ENCODE data around the gene ARHGEF11. TPM values are rescaled to one million over a fixed set of nuclear protein-coding genes. Genes with fewer than 3 reads are reported as not detected.

Gene ARHGEF11
- total RNA-seq, 6 donors from 2014 or later = 39.2 to 170 (median 50.9) TPM

DNA sequence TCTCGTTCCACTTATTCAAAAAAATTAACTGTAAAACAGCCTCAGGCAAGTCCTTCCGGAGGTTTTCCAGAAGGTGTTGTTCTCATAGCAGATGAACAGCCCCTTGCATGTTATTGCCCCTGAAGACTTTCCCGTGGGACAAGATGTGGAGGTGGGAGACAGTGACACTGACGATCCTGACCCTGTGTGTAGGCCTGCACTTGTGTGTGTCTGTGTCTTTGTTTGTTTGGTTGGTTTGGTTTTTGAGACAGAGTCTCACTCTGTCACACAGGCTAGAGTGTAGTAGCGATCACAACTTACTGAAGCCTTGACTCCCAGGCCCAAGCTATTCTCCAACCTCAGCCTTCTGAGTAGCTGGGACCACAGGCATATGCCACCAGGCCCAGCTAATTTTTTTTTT is 41.5 kb upstream of the ARHGEF11 start:
- no peak for TF ChIP-seq POLR2A (IDR thresholded peaks at IDR 0.05)
- TF ChIP-seq, protein P1, sequence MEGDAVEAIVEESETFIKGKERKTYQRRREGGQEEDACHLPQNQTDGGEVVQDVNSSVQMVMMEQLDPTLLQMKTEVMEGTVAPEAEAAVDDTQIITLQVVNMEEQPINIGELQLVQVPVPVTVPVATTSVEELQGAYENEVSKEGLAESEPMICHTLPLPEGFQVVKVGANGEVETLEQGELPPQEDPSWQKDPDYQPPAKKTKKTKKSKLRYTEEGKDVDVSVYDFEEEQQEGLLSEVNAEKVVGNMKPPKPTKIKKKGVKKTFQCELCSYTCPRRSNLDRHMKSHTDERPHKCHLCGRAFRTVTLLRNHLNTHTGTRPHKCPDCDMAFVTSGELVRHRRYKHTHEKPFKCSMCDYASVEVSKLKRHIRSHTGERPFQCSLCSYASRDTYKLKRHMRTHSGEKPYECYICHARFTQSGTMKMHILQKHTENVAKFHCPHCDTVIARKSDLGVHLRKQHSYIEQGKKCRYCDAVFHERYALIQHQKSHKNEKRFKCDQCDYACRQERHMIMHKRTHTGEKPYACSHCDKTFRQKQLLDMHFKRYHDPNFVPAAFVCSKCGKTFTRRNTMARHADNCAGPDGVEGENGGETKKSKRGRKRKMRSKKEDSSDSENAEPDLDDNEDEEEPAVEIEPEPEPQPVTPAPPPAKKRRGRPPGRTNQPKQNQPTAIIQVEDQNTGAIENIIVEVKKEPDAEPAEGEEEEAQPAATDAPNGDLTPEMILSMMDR (IDR thresholded peaks at IDR 0.05) = no peak
- TF ChIP-seq EP300 (IDR thresholded peaks at IDR 0.05) = no peak
- no peak for TF ChIP-seq POLR2AphosphoS5 (IDR thresholded peaks at IDR 0.05)
- Histone ChIP-seq H3K9me3 (no peaks in the 10 kb centered on the region), H3K4me1 (peaks cover 0 to 7% (median 0%) of the 10 kb centered on the region in 4 donors), H3K27ac (no peak overlapping the region), H3K4me3 (no peak overlapping the region), H3K27me3 (no peaks in the 10 kb centered on the region), H3K36me3 (no peaks in the 10 kb centered on the region)
- 90 to 93% methylated on average over 5 of the region's 5 CpGs for WGBS, 2 donors
- ATAC-seq (ENCODE audit: low FRiP score in 2 of 2) (no peak), DNase-seq (no peak)

DNA sequence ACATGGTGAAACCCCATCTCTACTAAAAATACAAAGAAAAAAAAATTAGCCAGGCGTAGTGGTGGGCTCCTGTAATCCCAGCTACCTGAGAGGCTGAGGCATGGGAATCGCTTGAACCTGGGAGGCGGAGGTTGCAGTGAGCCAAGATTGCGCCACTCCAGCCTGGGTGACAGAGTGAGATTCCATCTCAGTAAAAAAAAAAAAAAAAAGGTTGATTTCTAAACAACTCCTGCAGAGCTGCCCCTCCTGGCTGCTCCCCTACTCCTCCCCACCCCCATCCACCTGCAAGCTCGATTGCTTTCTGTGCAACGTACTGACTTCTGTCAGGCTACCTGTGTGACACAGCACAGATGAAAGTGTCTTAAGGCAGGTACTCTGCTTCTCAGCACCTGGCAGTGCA is 40.8 kb upstream of the ARHGEF11 start:
- H3K4me3 ChIP-seq = no peak overlapping the region
- H3K4me1 ChIP-seq = peaks cover 0 to 7% (median 0%) of the 10 kb centered on the region in 4 donors
- no peaks in the 10 kb centered on the region for H3K36me3 ChIP-seq
- no peak overlapping the region for H3K27ac ChIP-seq
- ATAC-seq (ENCODE audit: low FRiP score in 2 of 2) (no peak), DNase-seq (no peak)
- no peaks in the 10 kb centered on the region for H3K9me3 ChIP-seq
- H3K27me3 ChIP-seq = no peaks in the 10 kb centered on the region
- 81 to 83% methylated on average over 6 of the region's 6 CpGs for WGBS, 2 donors
- no peak for TF ChIP-seq EP300 (IDR thresholded peaks at IDR 0.05)
- TF ChIP-seq, protein P1 (IDR thresholded peaks at IDR 0.05) = no peak
- TF ChIP-seq POLR2AphosphoS5 (IDR thresholded peaks at IDR 0.05) = no peak
- no peak for TF ChIP-seq POLR2A (IDR thresholded peaks at IDR 0.05)

DNA sequence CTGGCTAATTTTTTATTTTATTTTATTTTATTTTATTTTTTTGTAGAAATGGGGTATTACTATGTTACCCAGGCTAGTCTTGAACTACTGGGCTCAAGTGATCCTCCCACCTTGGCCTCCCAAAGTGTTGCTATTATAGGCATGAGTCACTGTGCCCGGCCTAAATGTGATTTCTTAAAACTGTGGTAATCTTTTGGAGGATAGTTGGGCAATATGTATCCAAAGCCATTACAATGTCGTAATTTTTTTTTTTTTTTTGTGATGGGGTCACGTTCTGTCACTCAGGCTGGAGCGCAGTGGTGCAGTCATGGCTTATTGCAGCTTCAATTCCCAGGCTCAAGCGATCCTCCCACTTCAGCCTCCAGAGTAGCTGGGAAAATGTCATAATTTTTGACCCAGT is 39.9 kb upstream of the ARHGEF11 start:
- Histone ChIP-seq H3K36me3 (no peaks in the 10 kb centered on the region), H3K4me3 (no peak overlapping the region), H3K27me3 (no peaks in the 10 kb centered on the region), H3K4me1 (peaks cover 0 to 5% (median 0%) of the 10 kb centered on the region in 4 donors), H3K27ac (no peak overlapping the region), H3K9me3 (no peaks in the 10 kb centered on the region)
- ATAC-seq (ENCODE audit: low FRiP score in 2 of 2) (no peak), DNase-seq (no peak)
- 77 to 78% methylated on average over 5 of the region's 5 CpGs for WGBS, 2 donors
- TF ChIP-seq POLR2AphosphoS5 (IDR thresholded peaks at IDR 0.05) (no peak), POLR2A (IDR thresholded peaks at IDR 0.05) (no peak), EP300 (IDR thresholded peaks at IDR 0.05) (no peak)
- TF ChIP-seq, protein P1 (IDR thresholded peaks at IDR 0.05) = no peak

DNA sequence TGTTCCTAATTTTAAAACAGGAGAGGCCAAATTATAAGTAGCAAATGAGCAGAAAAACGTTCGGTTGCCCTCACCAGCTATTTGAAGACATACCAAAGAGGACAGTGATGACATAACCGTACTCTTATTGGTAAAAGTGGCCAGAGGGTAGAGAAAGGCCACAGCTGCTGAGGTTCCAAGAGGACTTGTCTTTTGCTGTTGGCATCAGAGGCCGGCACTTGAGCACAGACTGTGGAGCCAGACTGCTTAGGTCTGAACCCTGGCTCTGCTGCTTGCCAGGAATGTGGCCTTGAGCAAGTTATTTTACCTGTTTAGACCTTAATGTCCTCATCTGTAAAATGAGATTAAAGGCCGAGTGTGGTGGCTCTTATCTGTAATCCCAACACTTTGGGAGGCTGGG is 39.2 kb upstream of the ARHGEF11 start:
- H3K27me3 ChIP-seq = no peaks in the 10 kb centered on the region
- H3K36me3 ChIP-seq = no peaks in the 10 kb centered on the region
- H3K27ac ChIP-seq = no peak overlapping the region
- TF ChIP-seq POLR2AphosphoS5 (IDR thresholded peaks at IDR 0.05) (no peak), POLR2A (IDR thresholded peaks at IDR 0.05) (no peak), EP300 (IDR thresholded peaks at IDR 0.05) (no peak)
- TF ChIP-seq, protein P1 (IDR thresholded peaks at IDR 0.05) = no peak
- H3K9me3 ChIP-seq = no peaks in the 10 kb centered on the region
- no peak overlapping the region for H3K4me3 ChIP-seq
- no peaks in the 10 kb centered on the region for H3K4me1 ChIP-seq
- DNase-seq (no peak), ATAC-seq (ENCODE audit: low FRiP score in 2 of 2) (no peak)
- 69 to 81% methylated on average over 5 of the region's 5 CpGs for WGBS, 2 donors

DNA sequence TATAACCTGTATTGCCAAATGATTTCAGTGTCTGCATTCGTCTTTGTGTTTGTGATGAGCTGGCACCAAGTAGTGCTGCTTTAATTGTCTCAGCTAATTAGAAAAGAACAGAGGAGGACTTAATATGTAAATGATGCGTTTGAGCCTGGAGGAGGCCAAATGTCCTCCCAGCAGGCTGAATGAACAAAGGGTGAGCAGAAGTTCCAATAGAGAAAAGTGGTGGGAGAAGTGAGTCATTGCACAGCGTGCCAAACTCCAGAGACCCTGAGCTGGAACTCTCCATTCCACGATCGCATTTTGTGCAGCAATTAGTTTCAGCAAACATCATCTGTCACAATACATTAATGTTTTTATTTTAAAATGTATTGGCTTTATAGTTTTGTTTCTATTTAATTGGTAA is 36.2 kb upstream of the ARHGEF11 start:
- Histone ChIP-seq H3K4me1 (no peaks in the 10 kb centered on the region), H3K9me3 (no peaks in the 10 kb centered on the region), H3K4me3 (no peak overlapping the region), H3K36me3 (no peaks in the 10 kb centered on the region), H3K27me3 (no peaks in the 10 kb centered on the region), H3K27ac (no peak overlapping the region)
- ATAC-seq (ENCODE audit: low FRiP score in 2 of 2) (no peak), DNase-seq (no peak)
- WGBS, 2 donors = 75 to 88% methylated on average over 5 of the region's 5 CpGs
- no peak for TF ChIP-seq POLR2A (IDR thresholded peaks at IDR 0.05)
- TF ChIP-seq POLR2AphosphoS5 (IDR thresholded peaks at IDR 0.05) = no peak
- TF ChIP-seq EP300 (IDR thresholded peaks at IDR 0.05) = no peak
- TF ChIP-seq, protein P1 (IDR thresholded peaks at IDR 0.05) = no peak

Data from upper lobe of left lung (tissue), 6 donors.